GM12891 (cell line): ENCODE results near the gene DYNC1LI2.

ENCODE experiments used
- PAX5 ChIP-seq: IDR thresholded peaks from 2 replicates; pipeline ENCODE4 v1.6.1; 2011; ENCODE audit warnings: low read length, moderate library complexity, mild to moderate bottlenecking; ENCODE audit not compliant: insufficient read depth, severe bottlenecking
- POLR2A ChIP-seq: IDR thresholded peaks from 2 replicates; pipeline ENCODE4 v1.6.1; 2011; ENCODE audit warnings: low read depth, low read length, control low read depth
- POLR2AphosphoS5 ChIP-seq: IDR thresholded peaks from 2 replicates; pipeline ENCODE4 v1.6.1; 2011; ENCODE audit warnings: low read depth, low read length, control low read depth
- TAF1 ChIP-seq: IDR thresholded peaks from 2 replicates; pipeline ENCODE4 v1.6.1; 2011; ENCODE audit warnings: low read depth, low read length, control low read depth

DNA sequence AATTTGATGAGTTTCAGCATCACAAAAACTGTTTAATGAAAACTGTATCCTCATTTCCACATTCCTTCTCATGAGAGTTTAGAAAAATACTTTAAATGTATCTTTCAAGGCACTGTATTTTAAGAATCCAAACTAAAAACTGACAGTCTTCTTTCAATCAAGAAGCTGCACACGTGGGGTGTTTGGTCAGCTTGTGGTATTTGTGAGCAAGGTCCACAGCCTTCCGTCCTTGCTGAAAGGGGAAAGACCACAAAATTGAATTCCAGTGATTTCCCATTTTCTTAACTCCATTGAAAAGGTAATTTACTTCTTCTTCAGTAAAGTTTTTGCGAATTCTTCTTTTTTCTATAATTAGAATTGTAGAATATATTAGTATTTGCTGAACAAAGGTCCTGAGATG lies 3.4 kb upstream of the DYNC1LI2 start:
- TF ChIP-seq POLR2A (no peak), POLR2AphosphoS5 (no peak), TAF1 (no peak), PAX5 (no peak)
